H1 (cell line): ENCODE results near the gene ZKSCAN1. TPM values are rescaled to one million over a fixed set of nuclear protein-coding genes. Genes with fewer than 3 reads are reported as not detected.

Experiments used
- CTCF ChIA-PET: fragments of 300-600 bp; sonication (Branson Sonifier 250); formaldehyde crosslinking; loops from one replicate; lab custom pipeline; 2021; ENCODE audit not compliant: partially characterized antibody; lab: Charles Lee
- POLR2A ChIA-PET: fragments of 300-600 bp; sonication (Branson Sonifier 250); formaldehyde crosslinking; loops from one replicate; lab custom pipeline; 2021; ENCODE audit warnings: inconsistent platforms; ENCODE audit not compliant: partially characterized antibody; lab: Charles Lee
- DNase-seq, 2 experiments: peaks; one replicate each; pipeline versions ENCODE4 v3.0.0 to v3.0.0-alpha.2; 2010 to 2022; ENCODE audit warnings: low spot score in 2 of 2, low read depth in 1 of 2, mixed read lengths in 1 of 2
- FAIRE-seq: peaks from 2 replicates; lab custom pipeline; 2011; peaks lifted over from hg19 to GRCh38; lab: Jason Lieb, UNC
- H2AFZ ChIP-seq: 2 replicates; pipeline ENCODE4 v1.8.1; 2012; ENCODE audit warnings: low read length, inconsistent platforms
- H2AK5ac ChIP-seq: 2 replicates; pipeline ENCODE4 v1.6.1; 2013; ENCODE audit warnings: low read depth, low read length
- H2BK120ac ChIP-seq: replicated peaks from 2 replicates; pipeline ENCODE3; 2013; ENCODE audit warnings: low read depth, low read length, inconsistent platforms
- H2BK12ac ChIP-seq: 2 replicates; pipeline ENCODE4 v1.6.1; 2013; ENCODE audit warnings: low read depth, low read length
- H2BK15ac ChIP-seq: 2 replicates; pipeline ENCODE4 v1.6.1; 2013; ENCODE audit warnings: low read length
- H2BK20ac ChIP-seq: 2 replicates; pipeline ENCODE4 v1.6.1; 2013; ENCODE audit warnings: low read length
- H2BK5ac ChIP-seq: 2 replicates; pipeline ENCODE4 v1.6.1; 2013; ENCODE audit warnings: low read depth, low read length
- H3K14ac ChIP-seq: 2 replicates; pipeline ENCODE4 v1.6.1; 2013; ENCODE audit warnings: inconsistent platforms; ENCODE audit not compliant: insufficient read length
- H3K18ac ChIP-seq: 2 replicates; pipeline ENCODE4 v1.6.1; 2013; ENCODE audit warnings: low read length; ENCODE audit errors: extremely low read depth
- H3K23ac ChIP-seq: 2 replicates; pipeline ENCODE4 v1.6.1; 2013; ENCODE audit warnings: inconsistent platforms; ENCODE audit not compliant: insufficient read length
- H3K23me2 ChIP-seq: 2 replicates; pipeline ENCODE4 v1.6.1; 2013; ENCODE audit warnings: low read depth, low read length
- H3K27ac ChIP-seq: 2 replicates; pipeline ENCODE4 v1.6.1; 2011; ENCODE audit warnings: low read depth, low read length, inconsistent platforms
- H3K27me3 ChIP-seq, 4 experiments: replicated peaks in 1 of 4; 1 replicate in 1 of 4; 2 replicates in 3 of 4; pipeline versions ENCODE4 v1.6.1 to v1.8.1; 2011 to 2013; ENCODE audit warnings: low read length in 3 of 4, mild to moderate bottlenecking in 3 of 4, inconsistent platforms in 2 of 4, mixed read lengths in 2 of 4, moderate library complexity in 1 of 4; ENCODE audit not compliant: control insufficient read depth in 3 of 4, insufficient read depth in 3 of 4; ENCODE audit errors: extremely low read depth in 1 of 4
- H3K36me3 ChIP-seq, 4 experiments: 2 replicates each; pipeline versions ENCODE4 v1.6.1 to v1.8.1; 2011 to 2013; ENCODE audit warnings: mild to moderate bottlenecking in 4 of 4, low read length in 3 of 4, moderate library complexity in 2 of 4, control low read depth in 1 of 4, inconsistent platforms in 1 of 4; ENCODE audit not compliant: insufficient read depth in 4 of 4, control insufficient read depth in 2 of 4
- H3K4ac ChIP-seq: replicated peaks from 2 replicates; pipeline ENCODE3; 2013; ENCODE audit warnings: low read length, low read depth, mixed read lengths, inconsistent platforms; ENCODE audit not compliant: insufficient read length
- H3K4me1 ChIP-seq, 4 experiments: replicated peaks in 1 of 4; 1 replicate in 1 of 4; 2 replicates in 3 of 4; pipeline versions ENCODE4 v1.6.1 to v1.8.1; 2011 to 2013; ENCODE audit warnings: low read length in 3 of 4, inconsistent platforms in 2 of 4, mixed read lengths in 1 of 4; ENCODE audit not compliant: insufficient read depth in 4 of 4, control insufficient read depth in 3 of 4
- H3K4me2 ChIP-seq, 2 experiments: 2 replicates each; pipeline versions ENCODE4 v1.6.1 to v1.8.1; 2011 to 2013; ENCODE audit warnings: low read depth in 2 of 2, low read length in 2 of 2, control low read depth in 1 of 2, inconsistent platforms in 1 of 2, mild to moderate bottlenecking in 1 of 2; ENCODE audit not compliant: insufficient read depth in 1 of 2
- H3K4me3 ChIP-seq, 4 experiments: fragments of 200-600, 300-600 bp in 1 of 4; sonication (generic), shearing (Covaris generic), sonication (Bioruptor Twin) in 1 of 4; 2 replicates each; pipeline versions ENCODE4 v1.5.1 to v1.8.1; 2011 to 2016; ENCODE audit warnings: low read length in 4 of 4, low read depth in 3 of 4, control low read depth in 2 of 4, inconsistent platforms in 2 of 4, mild to moderate bottlenecking in 2 of 4, mixed read lengths in 1 of 4, moderate library complexity in 1 of 4; ENCODE audit not compliant: insufficient read depth in 2 of 4; ENCODE audit errors: extremely low read depth in 1 of 4
- H3K56ac ChIP-seq: replicated peaks from 2 replicates; pipeline ENCODE3; 2013; ENCODE audit warnings: low read depth, mild to moderate bottlenecking, mixed read lengths, low read length, inconsistent platforms; ENCODE audit not compliant: insufficient read length
- H3K79me1 ChIP-seq: 2 replicates; pipeline ENCODE4 v1.6.1; 2013; ENCODE audit warnings: low read depth, low read length, control low read depth
- H3K79me2 ChIP-seq, 2 experiments: 2 replicates each; pipeline versions ENCODE4 v1.6.1 to v1.8.1; 2012 to 2013; ENCODE audit warnings: low read length in 2 of 2, mild to moderate bottlenecking in 2 of 2, inconsistent platforms in 1 of 2; ENCODE audit not compliant: insufficient read depth in 2 of 2, control insufficient read depth in 1 of 2
- H3K9ac ChIP-seq, 4 experiments: replicated peaks in 1 of 4; 1 replicate in 1 of 4; 2 replicates in 3 of 4; pipeline versions ENCODE4 v1.6.1 to v1.8.1; 2011 to 2013; ENCODE audit warnings: low read depth in 3 of 4, low read length in 3 of 4, control low read depth in 2 of 4, mild to moderate bottlenecking in 2 of 4, moderate library complexity in 2 of 4, inconsistent platforms in 1 of 4; ENCODE audit errors: extremely low read depth in 1 of 4
- H3K9me3 ChIP-seq, 2 experiments: 2 replicates each; pipeline versions ENCODE4 v1.6.1 to v1.8.1; 2012 to 2013; ENCODE audit warnings: mild to moderate bottlenecking in 2 of 2, moderate library complexity in 2 of 2, control low read depth in 1 of 2, inconsistent platforms in 1 of 2, low read depth in 1 of 2, low read length in 1 of 2, mixed read lengths in 1 of 2; ENCODE audit not compliant: insufficient read depth in 2 of 2
- H4K20me1 ChIP-seq, 2 experiments: replicated peaks in 1 of 2; 2 replicates each; pipeline versions ENCODE3 to v1.8.1; 2011 to 2013; ENCODE audit warnings: inconsistent platforms in 2 of 2, low read length in 2 of 2, mild to moderate bottlenecking in 1 of 2; ENCODE audit not compliant: insufficient read depth in 2 of 2, control insufficient read depth in 1 of 2
- H4K5ac ChIP-seq: 2 replicates; pipeline ENCODE4 v1.6.1; 2013; ENCODE audit warnings: low read length, low read depth, mixed read lengths, inconsistent platforms; ENCODE audit not compliant: insufficient read length
- H4K8ac ChIP-seq: 2 replicates; pipeline ENCODE4 v1.8.0; 2013; ENCODE audit warnings: mild to moderate bottlenecking, moderate library complexity, low read length, inconsistent platforms; ENCODE audit not compliant: insufficient read depth; ENCODE audit errors: extremely low read depth
- H4K91ac ChIP-seq: replicated peaks from 2 replicates; pipeline ENCODE3; 2013; ENCODE audit warnings: low read length, mixed read lengths, inconsistent platforms; ENCODE audit not compliant: insufficient read length
- ASH2L ChIP-seq: fragments of 200-600, 300-600 bp; sonication (generic); IDR thresholded peaks from one replicate; pipeline ENCODE4 v1.7.1; 2017; ENCODE audit warnings: low read length
- CREB1 ChIP-seq: IDR thresholded peaks from 2 replicates; pipeline ENCODE4 v1.6.1; 2012; ENCODE audit warnings: inconsistent platforms
- CTBP2 ChIP-seq: IDR thresholded peaks from 2 replicates; pipeline ENCODE4 v1.7.0; 2011; ENCODE audit warnings: borderline replicate concordance, mild to moderate bottlenecking, moderate library complexity, mixed read lengths, low read length; ENCODE audit not compliant: insufficient read depth, insufficient read length
- GABPA ChIP-seq: IDR thresholded peaks from 2 replicates; pipeline ENCODE4 v1.6.1; 2011; ENCODE audit warnings: mild to moderate bottlenecking, low read length, moderate library complexity, borderline replicate concordance; ENCODE audit not compliant: insufficient read depth
- PHF8 ChIP-seq: fragments of 200-600 bp; sonication (generic); conservative IDR thresholded peaks from 2 replicates; pipeline ENCODE4 v1.7.1; 2012; ENCODE audit warnings: low read depth, mild to moderate bottlenecking, inconsistent platforms, low read length, moderate library complexity
- RNF2 ChIP-seq: fragments of 200-900, 300-1000 bp; sonication (generic); IDR thresholded peaks from 2 replicates; pipeline ENCODE4 v1.7.1; 2016; ENCODE audit warnings: borderline replicate concordance, low read depth, mild to moderate bottlenecking, antibody characterized with exemption, low read length; ENCODE audit not compliant: poor library complexity, severe bottlenecking; ENCODE audit errors: missing control alignments
- SIRT6 ChIP-seq: IDR thresholded peaks from one replicate; pipeline ENCODE4 v1.7.1; 2012; ENCODE audit warnings: low read length, inconsistent platforms
- SP2 ChIP-seq: IDR thresholded peaks from 2 replicates; pipeline ENCODE4 v1.6.1; 2012; ENCODE audit warnings: mild to moderate bottlenecking, low read length, inconsistent platforms
- SP4 ChIP-seq: IDR thresholded peaks from 2 replicates; pipeline ENCODE4 v1.6.1; 2012; ENCODE audit warnings: low read length, inconsistent platforms
- SUZ12 ChIP-seq: fragments of 200-600 bp; sonication (generic); IDR thresholded peaks from 2 replicates; pipeline ENCODE4 v1.6.1; 2012; ENCODE audit warnings: mild to moderate bottlenecking, inconsistent platforms, low read length, moderate library complexity, mixed read lengths
- WGBS, 2 experiments: shearing (Covaris generic) in 1 of 2; methylation state at CpG; one replicate each; pipeline versions ENCODE4 v1.1.6 to v1.1.7; 2013 to 2015; ENCODE audit warnings: low lambda C conversion rate in 2 of 2, mixed read lengths in 2 of 2, inconsistent platforms in 1 of 2, low coverage in 1 of 2, missing lambda C conversion rate in 1 of 2; ENCODE audit not compliant: insufficient replicate concordance in 2 of 2, insufficient coverage in 1 of 2, insufficient read length in 1 of 2; ENCODE audit errors: extremely low coverage in 1 of 2, missing lambda C conversion rate in 1 of 2; 5-methylcytosine and 5-hydroxymethylcytosine counted together
- polyA plus RNA-seq, 7 experiments: library from polyadenylated mRNA; depleted of rRNA in 3 of 7; stranded (reverse) in 5 of 7; unstranded in 2 of 7; fragments of >200 nt in 5 of 7; fragments of 200-250 nt in 2 of 7; gene quantifications; 1 replicate in 5 of 7; 2 replicates in 1 of 7; 4 replicates in 1 of 7; pipeline versions ENCODE4 v1.2.1 to v1.2.3, GENCODE V29; 2011 to 2013; ENCODE audit warnings: missing spikeins in 2 of 7, mixed read lengths in 2 of 7
- total RNA-seq: library from RNA; stranded (reverse); fragmentation: NEBNext Ultra II Directional; extraction: Animal tissue kit (Norgen Biotek cat#: 25700); gene quantifications from 2 replicates; pipeline ENCODE4 v1.2.1, GENCODE V29; 2021

Gene ZKSCAN1
- total and polyA plus RNA-seq, 2 of the 8 experiments (the other 6 are each of a cell fraction or from before 2014, with no cell fraction given) = 8.2 to 40.6 TPM

- peak overlapping the region; percentile 95; the same call in 1 of the 2 replicates for H4K8ac ChIP-seq
- no peak overlapping the region for H3K14ac ChIP-seq
- H2AFZ ChIP-seq = peak overlapping the region; percentile 73; the same call in 1 of the 2 replicates
- peak overlapping the region; percentile 78 to 98 (median 96) for H3K4me3 ChIP-seq
- DNase-seq (no peak), FAIRE-seq (no peak)
- H3K56ac ChIP-seq = peak overlapping the region; percentile 3
- 0 out of 2 replicates have a peak overlapping the region, but pooled peaks have one; percentile 67 for H2BK15ac ChIP-seq
- peaks cover 4% of the 10 kb centered on the region; the same call in 1 of the 2 replicates for H3K23me2 ChIP-seq
- H2BK5ac ChIP-seq = peak overlapping the region; percentile 79; the same call in 1 of the 2 replicates
- H4K5ac ChIP-seq = no peak overlapping the region
- H3K27ac ChIP-seq = peak overlapping the region; percentile 77; the same call in 1 of the 2 replicates
- H2BK20ac ChIP-seq = no peak overlapping the region
- H3K79me1 ChIP-seq = peaks cover 5% of the 10 kb centered on the region
- H2BK120ac ChIP-seq = no peak overlapping the region
- peak overlapping the region; percentile 69; the same call in 1 of the 2 replicates for H2BK12ac ChIP-seq
- H3K4me1 ChIP-seq = no peaks in the 10 kb centered on the region; a peak in 1 of 7 replicates
- no peaks in the 10 kb centered on the region for H3K9me3 ChIP-seq
- peaks cover 16 to 19% of the 10 kb centered on the region in 2 experiments for H4K20me1 ChIP-seq
- H3K18ac ChIP-seq = no peak overlapping the region
- no peak overlapping the region for H3K23ac ChIP-seq
- WGBS, 2 experiments = 63% methylated on average over 7 of the region's 7 CpGs; no CpG with 5 or more reads in 1 of the 2 experiments
- no peaks in the 10 kb centered on the region for H3K27me3 ChIP-seq
- H2AK5ac ChIP-seq = no peak overlapping the region
- H3K9ac ChIP-seq = peak overlapping the region in 3 of 4 experiments; percentile 87 to 93 (median 88); a peak in 5 of 7 replicates
- ChIA-PET POLR2A (interaction anchor here (1.0 to 19.5 kb wide), 12 partner anchors 4 to 78 kb away, joined by 3 to 722 read pairs (median 8); partner anchors contain the start of genes AP4M1, COPS6, MBLAC1 and MCM7), CTCF (interaction anchor here (0.7 to 2.4 kb wide), 2 partner anchors 40 to 99 kb away, joined by 3 to 5 read pairs; no protein-coding TSS in a partner anchor)
- no peak overlapping the region for H3K4ac ChIP-seq
- peak overlapping the region; percentile 66 to 70 for H3K4me2 ChIP-seq
- H4K91ac ChIP-seq = no peak overlapping the region
- peaks cover 33 to 44% (median 40%) of the 10 kb centered on the region in 4 experiments for H3K36me3 ChIP-seq
- peaks cover 0 to 6% of the 10 kb centered on the region in 2 experiments; a peak in 1 of 4 replicates for H3K79me2 ChIP-seq
- TF ChIP-seq PHF8 (no peak), SP4 (no peak), RNF2 (no peak), SUZ12 (no peak), CTBP2 (no peak), GABPA (no peak), SP2 (no peak), SIRT6 (no peak), ASH2L (no peak), CREB1 (no peak)
Observed at GRCh38 chr7:100089458-100090196, 74.2 kb downstream of the ZKSCAN1 start.
